Karpas-422 (cell line): ENCODE data around the gene CHI3L2. TPM values are rescaled to one million over a fixed set of nuclear protein-coding genes. Genes with fewer than 3 reads are reported as not detected.

Experiments used
- DNase-seq: peaks from one replicate; pipeline ENCODE4 v3.0.0-alpha.2; 2015
- H2AFZ ChIP-seq: fragments of 200-600 bp; sonication (generic); 2 replicates; pipeline ENCODE4 v1.6.1; 2014; ENCODE audit warnings: antibody characterized with exemption, low read length, mixed read lengths
- H3K27ac ChIP-seq: fragments of 200-600 bp; sonication (generic); 2 replicates; pipeline ENCODE4 v1.5.1; 2014; ENCODE audit warnings: mild to moderate bottlenecking, low read length, moderate library complexity
- H3K27me3 ChIP-seq: fragments of 200-600 bp; sonication (generic); 2 replicates; pipeline ENCODE4 v1.6.1; 2014; ENCODE audit warnings: low read length, mixed read lengths
- H3K36me3 ChIP-seq: fragments of 200-600 bp; sonication (generic); 2 replicates; pipeline ENCODE4 v1.6.1; 2014; ENCODE audit warnings: low read length, mixed read lengths; ENCODE audit not compliant: insufficient read depth
- H3K4me1 ChIP-seq: fragments of 200-600 bp; sonication (generic); 2 replicates; pipeline ENCODE4 v1.6.1; 2014; ENCODE audit warnings: mild to moderate bottlenecking, low read length, mixed read lengths
- H3K4me2 ChIP-seq: fragments of 200-600 bp; sonication (generic); 2 replicates; pipeline ENCODE4 v1.6.1; 2014; ENCODE audit warnings: low read length, low read depth, mild to moderate bottlenecking; ENCODE audit not compliant: poor library complexity, severe bottlenecking
- H3K4me3 ChIP-seq: fragments of 200-600 bp; sonication (generic); 2 replicates; pipeline ENCODE4 v1.5.1; 2014; ENCODE audit warnings: mild to moderate bottlenecking, antibody characterized with exemption, low read length, mixed read lengths
- H3K79me2 ChIP-seq: fragments of 200-600 bp; sonication (generic); 2 replicates; pipeline ENCODE4 v1.6.1; 2014; ENCODE audit warnings: mild to moderate bottlenecking, low read length, mixed read lengths
- H3K9ac ChIP-seq: fragments of 200-600 bp; sonication (generic); 2 replicates; pipeline ENCODE4 v1.6.0; 2014; ENCODE audit warnings: low read length
- H3K9me2 ChIP-seq: fragments of 200-600 bp; sonication (generic), shearing (Covaris generic); replicated peaks from 2 replicates; pipeline ENCODE4 v1.6.0; 2014; ENCODE audit warnings: mild to moderate bottlenecking, low read length, moderate library complexity; ENCODE audit not compliant: insufficient read depth
- H3K9me3 ChIP-seq: fragments of 300-700, 200-600 bp; sonication (generic); 2 replicates; pipeline ENCODE4 v1.6.1; 2014; ENCODE audit warnings: low read length, mixed read lengths
- H4K20me1 ChIP-seq: fragments of 200-600 bp; sonication (generic); 2 replicates; pipeline ENCODE4 v1.6.1; 2014; ENCODE audit warnings: mild to moderate bottlenecking, antibody characterized with exemption, low read length, low read depth; ENCODE audit not compliant: insufficient read depth
- total RNA-seq: library from RNA; depleted of rRNA; stranded (reverse); fragments of >200 nt; shearing (Covaris generic); gene quantifications from 2 replicates; pipeline ENCODE4 v1.2.3, GENCODE V29; 2014; ENCODE audit warnings: low replicate concordance

Gene CHI3L2
- total RNA-seq, 1 experiment from 2014 or later, result not detected

- H3K36me3 ChIP-seq, result no peaks in the 10 kb centered on the region
- H3K4me2 ChIP-seq, result peak overlapping the region; percentile 53
- no peaks in the 10 kb centered on the region for H3K9me2 ChIP-seq
- DNase-seq, result no peak
- peak overlapping the region; percentile 36; the same call in 1 of the 2 replicates for H3K4me3 ChIP-seq
- H3K79me2 ChIP-seq, result no peaks in the 10 kb centered on the region
- H3K9ac ChIP-seq, result peak overlapping the region; percentile 46
- H3K4me1 ChIP-seq, result peaks cover 72% of the 10 kb centered on the region
- 0 out of 2 replicates have a peak overlapping the region, but pooled peaks have one; percentile 63 for H2AFZ ChIP-seq
- peak overlapping the region; percentile 96 for H3K27ac ChIP-seq
- H3K9me3 ChIP-seq, result no peaks in the 10 kb centered on the region
- H4K20me1 ChIP-seq, result no peaks in the 10 kb centered on the region
- H3K27me3 ChIP-seq, result no peaks in the 10 kb centered on the region
These were observed 6.3 kb upstream of the CHI3L2 start for GRCh38 chr1:111221276-111221632.

DNA sequence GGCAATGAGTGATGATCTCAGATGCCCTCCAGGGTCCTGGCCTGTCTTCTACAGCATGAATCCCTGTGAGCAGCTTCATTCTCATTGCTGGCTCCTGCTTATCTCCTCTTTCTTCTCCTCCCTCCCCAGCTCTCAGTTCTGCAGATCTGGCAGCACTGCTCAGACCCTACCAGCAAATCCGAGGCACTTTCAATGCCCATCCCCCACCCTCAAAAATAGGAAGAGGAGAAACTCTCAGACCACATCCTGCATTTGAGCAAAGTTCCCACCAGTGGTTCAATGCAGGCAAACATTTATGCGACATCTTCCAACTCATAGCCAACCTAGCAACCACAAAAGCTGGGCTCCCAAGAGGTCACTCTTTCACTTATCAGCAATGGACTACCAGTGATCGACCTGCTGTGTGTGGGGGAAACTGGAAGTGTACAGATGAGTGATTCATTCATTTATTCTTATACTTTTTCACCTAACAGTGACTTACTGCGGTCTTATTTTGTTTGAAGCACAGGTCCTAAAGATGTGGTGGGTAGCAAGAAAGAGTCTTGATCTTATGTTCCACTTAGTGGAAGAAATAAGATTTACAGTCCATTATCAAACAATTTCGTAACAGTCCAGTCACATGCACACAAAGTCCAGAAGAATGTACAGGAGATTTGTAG, 5.8 kb upstream of the CHI3L2 start:
- Histone ChIP-seq H3K27me3 (no peaks in the 10 kb centered on the region), H3K36me3 (no peaks in the 10 kb centered on the region), H2AFZ (peak overlapping the region; percentile 63), H3K4me2 (peak overlapping the region; percentile 53), H3K79me2 (no peaks in the 10 kb centered on the region), H3K4me3 (peak overlapping the region; percentile 36), H3K9ac (peak overlapping the region; percentile 46), H3K27ac (peak overlapping the region; percentile 96), H3K9me2 (no peaks in the 10 kb centered on the region), H3K4me1 (peaks cover 67% of the 10 kb centered on the region), H4K20me1 (no peaks in the 10 kb centered on the region), H3K9me3 (no peaks in the 10 kb centered on the region)
- DNase-seq, result peak; percentile 93

DNA sequence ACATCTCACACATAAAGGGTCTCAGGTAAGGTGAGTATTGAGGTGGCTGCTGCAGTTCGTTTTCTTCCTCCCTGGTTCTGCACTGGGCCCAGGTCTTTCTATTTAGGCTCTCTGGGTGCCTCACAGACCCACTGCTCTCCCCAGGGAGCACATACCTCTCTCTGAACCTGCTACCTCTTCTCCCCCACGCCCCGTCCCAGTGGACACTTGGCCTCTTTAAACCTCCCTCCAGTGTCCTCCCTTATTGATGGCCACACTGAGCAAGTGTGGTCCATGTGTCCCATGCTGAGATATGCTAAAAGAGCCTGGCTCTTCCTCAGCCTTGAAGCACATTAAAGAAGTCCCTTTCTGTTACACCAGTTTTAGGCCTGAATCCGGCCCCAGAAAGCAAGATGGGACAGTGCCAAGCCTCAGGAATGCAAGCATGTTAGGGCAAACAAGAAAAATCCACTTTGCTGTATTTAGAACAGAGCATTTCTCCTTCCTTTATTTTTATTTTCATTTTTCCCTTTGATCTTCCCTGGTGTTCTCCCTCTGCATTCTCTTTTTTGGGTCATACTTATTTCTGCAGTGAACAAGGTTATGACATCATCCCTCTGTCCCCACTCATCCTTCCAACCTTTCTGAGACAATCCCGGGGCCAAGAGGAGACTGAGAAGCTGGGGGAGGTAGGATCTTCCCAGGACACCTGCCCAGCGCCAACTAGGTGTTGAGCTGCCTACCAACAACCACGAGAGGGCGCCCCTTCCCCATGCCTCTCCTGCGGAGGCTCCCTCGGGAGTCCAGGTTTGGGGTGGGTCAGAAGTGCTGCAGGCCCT, 5.0 kb upstream of the CHI3L2 start:
- peak overlapping the region; percentile 46 for H3K9ac ChIP-seq
- peaks cover 60% of the 10 kb centered on the region for H3K4me1 ChIP-seq
- peak overlapping the region; percentile 96 for H3K27ac ChIP-seq
- no peaks in the 10 kb centered on the region for H3K9me3 ChIP-seq
- H2AFZ ChIP-seq, result peak overlapping the region; percentile 63
- peak overlapping the region; percentile 53 for H3K4me2 ChIP-seq
- H3K79me2 ChIP-seq, result no peaks in the 10 kb centered on the region
- peak; percentile 93 for DNase-seq
- no peaks in the 10 kb centered on the region for H3K27me3 ChIP-seq
- no peaks in the 10 kb centered on the region for H3K36me3 ChIP-seq
- H3K9me2 ChIP-seq, result no peaks in the 10 kb centered on the region
- H4K20me1 ChIP-seq, result no peaks in the 10 kb centered on the region
- peak overlapping the region; percentile 36 for H3K4me3 ChIP-seq

DNA sequence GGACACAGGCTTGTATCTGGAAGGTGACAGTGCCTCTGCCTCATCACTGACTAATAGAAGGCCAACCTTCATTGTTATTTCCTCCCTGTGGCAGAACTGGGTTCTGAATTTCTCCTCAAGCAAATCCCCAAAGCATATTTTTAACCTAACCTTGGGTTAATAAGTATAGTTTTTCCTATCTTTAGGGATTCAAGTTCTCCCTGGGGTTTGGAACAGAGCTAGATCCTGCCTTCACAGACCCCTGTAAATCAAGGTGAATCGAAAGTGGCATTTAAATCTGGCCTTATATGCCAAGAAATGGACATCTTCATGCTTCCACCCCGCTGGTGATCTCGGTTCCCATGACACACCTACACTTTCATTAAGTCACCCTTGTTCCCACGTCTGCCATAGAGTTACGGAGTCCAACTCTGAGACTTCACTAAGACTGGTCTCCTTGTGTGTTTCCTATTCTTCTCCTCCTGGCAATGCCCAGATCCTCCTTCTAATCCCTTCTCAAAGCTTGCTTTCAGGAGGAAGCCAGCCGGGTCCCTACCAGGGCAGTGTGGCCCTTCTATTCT, 4.3 kb upstream of the CHI3L2 start:
- Histone ChIP-seq H3K9me2 (no peaks in the 10 kb centered on the region), H3K36me3 (no peaks in the 10 kb centered on the region), H3K9ac (no peak overlapping the region), H3K27ac (no peak overlapping the region), H3K79me2 (no peaks in the 10 kb centered on the region), H3K4me3 (no peak overlapping the region), H2AFZ (no peak overlapping the region), H3K4me2 (peak overlapping the region; percentile 53), H3K9me3 (no peaks in the 10 kb centered on the region), H3K4me1 (peaks cover 53% of the 10 kb centered on the region), H3K27me3 (no peaks in the 10 kb centered on the region), H4K20me1 (no peaks in the 10 kb centered on the region)
- peak; percentile 43 for DNase-seq

- Histone ChIP-seq H2AFZ (no peak overlapping the region), H3K9me3 (no peaks in the 10 kb centered on the region), H3K9ac (no peak overlapping the region), H3K9me2 (no peaks in the 10 kb centered on the region), H3K4me2 (no peak overlapping the region), H3K36me3 (no peaks in the 10 kb centered on the region), H3K4me3 (no peak overlapping the region), H4K20me1 (no peaks in the 10 kb centered on the region), H3K79me2 (no peaks in the 10 kb centered on the region), H3K4me1 (peaks cover 34% of the 10 kb centered on the region), H3K27ac (no peak overlapping the region), H3K27me3 (no peaks in the 10 kb centered on the region)
- DNase-seq, result no peak
These were observed 2.4 kb upstream of the CHI3L2 start for GRCh38 chr1:111225091-111225490.

DNA sequence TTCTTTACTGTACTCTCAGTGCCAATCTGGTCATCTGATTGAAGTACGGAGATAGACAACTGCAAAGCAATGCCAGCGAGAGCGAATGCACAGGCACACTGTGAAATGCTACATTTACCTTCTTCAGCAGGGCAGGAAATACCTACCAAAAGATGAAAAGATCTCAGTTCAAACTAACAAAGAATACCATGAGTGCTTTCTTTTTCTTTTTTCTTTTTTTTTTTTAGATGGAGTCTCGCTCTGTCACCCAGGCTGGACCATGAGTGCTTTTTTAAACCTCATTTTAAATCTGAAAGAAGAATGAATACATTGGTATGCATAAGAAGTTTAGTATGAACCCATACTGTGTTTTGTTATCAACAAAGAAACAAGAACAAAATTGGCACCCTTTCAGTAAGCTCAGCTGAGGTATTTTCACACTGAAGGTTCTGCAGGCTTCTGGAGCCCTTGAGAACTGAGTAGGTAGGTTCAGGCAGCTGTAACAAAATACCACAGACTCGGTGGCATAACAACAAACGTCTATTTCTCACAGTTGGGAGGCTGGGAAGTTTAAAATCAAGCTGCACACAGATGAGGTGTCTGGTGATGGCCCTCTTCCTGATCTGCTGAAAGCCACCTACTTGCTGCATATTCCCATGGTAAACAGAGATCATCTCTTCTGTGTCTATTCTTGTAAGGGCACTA, 1.7 kb upstream of the CHI3L2 start:
- Histone ChIP-seq H4K20me1 (no peaks in the 10 kb centered on the region), H3K27ac (no peak overlapping the region), H3K27me3 (no peaks in the 10 kb centered on the region), H3K4me2 (no peak overlapping the region), H3K4me1 (peaks cover 26% of the 10 kb centered on the region), H3K9me2 (no peaks in the 10 kb centered on the region), H3K4me3 (no peak overlapping the region), H3K9me3 (no peaks in the 10 kb centered on the region), H3K79me2 (no peaks in the 10 kb centered on the region), H3K36me3 (no peaks in the 10 kb centered on the region), H2AFZ (no peak overlapping the region), H3K9ac (no peak overlapping the region)
- DNase-seq, result no peak

DNA sequence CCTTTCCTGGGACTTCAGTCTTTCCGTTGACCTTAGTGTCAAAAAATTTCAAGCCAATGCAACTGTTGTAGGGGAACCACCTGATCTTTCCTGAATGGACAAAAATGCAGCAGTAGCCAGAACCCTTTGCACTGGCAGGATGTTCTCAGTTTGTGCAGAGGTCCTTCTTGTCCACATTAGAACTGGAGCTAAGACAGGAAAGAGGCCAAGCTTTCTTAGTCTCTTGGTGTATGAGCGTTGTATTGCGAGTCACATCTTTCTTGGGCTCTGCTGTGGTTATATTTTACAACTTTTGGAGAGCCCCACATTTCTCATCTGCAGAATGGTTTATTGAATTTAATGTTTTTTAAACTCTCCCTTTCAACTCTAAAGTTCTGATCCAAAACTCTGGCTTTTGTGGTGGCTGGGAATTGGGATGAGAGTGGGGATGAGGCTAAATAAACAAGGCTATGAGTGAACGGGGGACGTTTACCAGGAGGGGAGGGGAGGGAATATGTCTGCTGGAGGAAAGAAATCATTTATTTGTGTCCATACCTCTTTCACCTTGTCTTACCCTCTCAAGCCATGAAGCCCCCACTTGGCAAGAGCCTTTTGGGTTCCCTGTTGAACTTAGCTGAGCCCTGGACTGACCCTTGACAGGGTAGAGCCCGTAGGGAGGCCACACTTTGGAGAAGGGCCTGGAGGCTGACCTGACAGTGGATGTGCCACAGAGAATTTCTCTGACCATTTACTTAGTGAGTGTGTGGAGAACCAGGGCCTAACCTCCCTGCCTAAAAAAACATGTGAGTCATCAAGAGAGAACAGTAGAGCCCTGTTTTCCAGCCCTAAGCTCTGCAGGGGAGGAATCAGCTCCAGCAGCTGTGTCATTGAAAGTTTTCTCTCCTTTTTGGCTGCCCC, 586 bp downstream of the CHI3L2 start:
- H3K79me2 ChIP-seq, result no peaks in the 10 kb centered on the region
- no peaks in the 10 kb centered on the region for H4K20me1 ChIP-seq
- H3K4me3 ChIP-seq, result no peak overlapping the region
- H3K9ac ChIP-seq, result no peak overlapping the region
- H3K27ac ChIP-seq, result no peak overlapping the region
- no peaks in the 10 kb centered on the region for H3K9me2 ChIP-seq
- H3K4me2 ChIP-seq, result no peak overlapping the region
- no peaks in the 10 kb centered on the region for H3K36me3 ChIP-seq
- peaks cover 4% of the 10 kb centered on the region for H3K4me1 ChIP-seq
- DNase-seq, result no peak
- H3K27me3 ChIP-seq, result no peaks in the 10 kb centered on the region
- H2AFZ ChIP-seq, result no peak overlapping the region
- no peaks in the 10 kb centered on the region for H3K9me3 ChIP-seq
